ENCODE data around the gene MPP2. TPM values are rescaled to one million over a fixed set of nuclear protein-coding genes. Genes with fewer than 3 reads are reported as not detected.
"Not testable (repeated sequence)": the region's sequence is repeated elsewhere in the genome, so short reads cannot be mapped to it uniquely, and the experiment has no call there.

The MPP2 gene
- total RNA-seq, 1 donor from 2014 or later = 4.6 TPM

DNA sequence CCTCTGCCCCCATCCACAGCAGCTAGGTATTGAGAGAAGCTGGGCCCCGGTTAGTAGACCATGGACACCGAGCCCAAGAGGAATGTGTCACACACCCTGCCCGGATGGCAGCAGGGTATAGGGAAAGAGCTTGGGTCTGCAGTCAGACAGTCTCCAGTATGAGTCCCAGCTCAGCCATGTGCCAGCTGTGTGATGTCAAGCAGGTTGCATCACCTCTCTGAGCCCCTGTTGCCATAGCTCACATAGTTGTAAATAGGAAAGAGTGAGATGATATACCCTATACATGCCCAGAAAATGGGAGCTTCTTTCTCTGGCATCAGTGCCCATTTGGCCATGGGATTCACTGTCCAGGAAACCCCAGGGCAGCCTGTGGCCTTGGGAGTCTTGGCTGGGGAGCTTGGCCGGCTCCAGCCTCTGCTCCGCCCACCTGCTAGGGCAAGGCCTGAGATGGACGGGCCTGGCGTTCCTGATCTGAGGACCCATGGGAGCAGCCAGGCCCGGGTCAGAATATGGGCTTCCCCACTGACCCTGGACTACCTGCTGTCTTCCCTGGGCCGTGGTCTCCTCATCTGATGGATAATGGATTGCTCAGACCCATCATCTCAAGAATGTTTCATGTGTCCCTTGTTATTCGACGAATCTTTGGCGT is 47.1 kb downstream of the MPP2 start:
- DNase-seq (ENCODE audit: low spot score) (peak; percentile 15), ATAC-seq (no peak)
- intact Hi-C loops (cut with DNase I) = no loop called here

DNA sequence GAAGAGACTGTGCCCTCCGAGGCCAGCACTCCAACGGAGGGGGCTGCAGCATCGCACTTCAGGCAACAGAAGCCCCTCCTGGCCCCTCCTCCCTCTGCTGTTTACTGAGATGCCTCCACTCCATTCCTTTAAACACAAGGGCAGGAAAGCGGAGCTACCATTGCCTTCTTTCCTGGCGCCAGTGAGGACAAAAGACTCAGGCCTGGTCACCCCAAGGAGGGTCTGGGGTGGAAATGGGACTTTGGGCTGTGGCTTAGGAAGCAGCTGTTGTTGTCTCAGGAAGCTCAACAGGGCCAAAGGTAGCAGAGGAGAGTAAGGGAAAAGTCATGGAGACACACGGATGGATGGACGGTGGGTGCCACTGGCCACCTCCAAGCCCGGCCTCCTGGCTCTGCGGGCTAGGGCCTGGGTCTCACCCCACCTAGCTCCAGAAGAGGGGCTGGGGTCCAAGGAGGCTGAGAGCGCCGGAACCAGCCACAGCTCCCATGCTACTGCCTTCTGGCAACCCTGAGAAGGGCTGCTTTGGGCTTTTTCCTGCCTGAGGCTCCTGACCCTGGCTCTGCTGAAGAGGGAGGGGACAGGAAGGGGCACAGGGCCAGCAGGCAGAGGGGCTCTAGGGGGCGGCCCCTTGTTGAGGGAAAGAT is 49.3 kb downstream of the MPP2 start:
- ATAC-seq (no peak), DNase-seq (ENCODE audit: low spot score) (no peak)
- intact Hi-C loops (cut with DNase I) = no loop called here

DNA sequence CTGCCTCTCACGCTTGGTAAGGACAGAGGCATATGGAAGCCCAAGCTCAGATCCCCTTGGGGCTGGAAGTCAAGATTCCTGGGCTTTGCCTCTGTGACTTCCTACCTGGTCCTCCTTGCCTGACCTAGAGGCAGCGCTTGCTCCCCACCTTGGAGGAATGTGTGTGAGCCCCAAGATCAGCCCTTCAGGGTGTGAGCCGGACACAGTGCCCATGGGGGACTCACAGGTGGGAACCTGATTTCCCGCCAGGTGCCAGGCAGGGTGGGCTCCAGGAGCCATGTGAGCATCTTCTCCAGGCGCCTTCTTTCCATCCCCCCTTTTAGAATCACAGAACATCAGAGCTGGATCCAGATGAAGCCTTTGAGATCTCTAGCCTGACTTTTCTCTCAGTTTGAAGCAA is 50.2 kb downstream of the MPP2 start:
- DNase-seq (ENCODE audit: low spot score) = no peak
- intact Hi-C loops (cut with DNase I) = no loop called here
- ATAC-seq = no peak

DNA sequence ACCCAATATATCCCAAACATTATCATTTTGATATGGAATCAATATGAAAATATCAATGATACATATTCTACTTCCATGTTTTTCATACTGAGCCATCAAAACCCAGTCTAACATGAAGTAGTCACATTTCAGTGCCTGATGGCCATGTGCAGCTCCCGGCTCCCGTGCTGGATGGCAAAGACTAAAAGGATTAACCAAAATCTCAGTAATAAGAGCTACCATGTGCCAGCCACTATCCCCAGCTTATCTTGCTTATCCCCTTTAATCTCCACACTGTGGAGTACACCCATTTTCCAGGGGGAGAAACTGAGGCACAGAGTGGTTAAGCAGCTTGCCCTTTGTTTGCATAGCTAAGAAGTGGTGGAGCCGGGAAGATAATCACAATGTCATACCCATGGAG is 51.2 kb downstream of the MPP2 start:
- no peak for DNase-seq (ENCODE audit: low spot score)
- no peak for ATAC-seq
- intact Hi-C loops (cut with DNase I) = no loop called here

DNA sequence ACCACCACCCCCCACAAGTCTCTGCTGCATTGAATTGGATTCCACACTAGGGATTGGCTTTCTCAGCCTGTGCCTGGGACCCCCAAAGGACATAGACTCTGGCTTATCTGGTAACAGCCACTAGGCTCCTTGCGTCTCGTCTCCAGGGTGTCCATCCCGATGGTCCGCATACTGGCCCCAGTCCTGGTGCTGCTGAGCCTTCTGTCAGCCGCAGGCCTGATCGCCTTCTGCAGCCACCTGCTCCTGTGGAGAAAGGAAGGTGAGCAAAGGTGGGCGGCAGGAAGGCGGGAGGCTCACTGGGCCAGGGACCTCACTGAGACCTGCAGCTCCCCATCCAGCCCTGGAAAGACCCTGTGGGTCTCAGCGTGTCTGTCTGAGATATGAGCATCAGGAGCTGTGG is 52.3 kb downstream of the MPP2 start:
- intact Hi-C loops (cut with DNase I) = no loop called here
- no peak for ATAC-seq
- no peak for DNase-seq (ENCODE audit: low spot score)

DNA sequence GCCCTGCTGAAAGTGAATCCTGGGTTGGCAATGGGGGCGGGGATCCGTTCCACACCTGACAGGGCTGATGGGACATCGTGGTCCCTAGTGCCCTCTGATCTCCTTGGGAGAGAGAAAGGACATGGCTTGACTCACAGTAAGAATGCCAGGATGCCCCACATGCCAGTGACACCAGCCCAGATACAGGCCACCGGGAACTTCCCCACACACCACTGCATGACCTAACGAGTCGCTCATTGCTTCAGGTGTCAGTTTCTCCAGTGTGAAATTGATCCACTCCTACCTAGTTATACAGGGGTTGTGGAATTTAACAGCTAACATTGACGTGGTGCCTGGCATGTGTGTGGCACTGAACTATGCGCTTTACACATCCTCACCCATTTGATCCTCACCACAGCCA is 52.8 kb downstream of the MPP2 start:
- DNase-seq (ENCODE audit: low spot score) = no peak
- intact Hi-C loops (cut with DNase I) = no loop called here
- no peak for ATAC-seq

DNA sequence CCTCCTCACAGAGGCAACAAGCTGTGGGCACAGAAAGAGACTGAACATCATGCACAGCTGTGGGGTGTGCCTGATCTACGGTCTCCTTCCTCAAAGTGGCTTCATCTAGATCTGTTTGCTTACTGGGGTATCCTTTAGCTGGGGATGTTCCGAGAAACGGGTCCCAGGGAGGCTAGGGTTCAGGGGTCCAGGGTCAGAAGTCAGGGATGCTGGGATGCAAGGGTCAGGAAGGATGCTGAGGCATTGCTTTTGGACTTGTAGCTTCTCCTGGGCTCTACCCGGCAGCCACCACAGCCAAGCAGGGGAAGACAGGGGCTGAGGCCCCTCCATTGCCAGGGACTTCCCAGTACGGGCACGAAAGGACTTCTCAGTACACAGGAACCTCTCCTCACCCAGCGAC is 53.8 kb downstream of the MPP2 start:
- intact Hi-C loops (cut with DNase I) = no loop called here
- DNase-seq (ENCODE audit: low spot score) (no peak), ATAC-seq (no peak)

DNA sequence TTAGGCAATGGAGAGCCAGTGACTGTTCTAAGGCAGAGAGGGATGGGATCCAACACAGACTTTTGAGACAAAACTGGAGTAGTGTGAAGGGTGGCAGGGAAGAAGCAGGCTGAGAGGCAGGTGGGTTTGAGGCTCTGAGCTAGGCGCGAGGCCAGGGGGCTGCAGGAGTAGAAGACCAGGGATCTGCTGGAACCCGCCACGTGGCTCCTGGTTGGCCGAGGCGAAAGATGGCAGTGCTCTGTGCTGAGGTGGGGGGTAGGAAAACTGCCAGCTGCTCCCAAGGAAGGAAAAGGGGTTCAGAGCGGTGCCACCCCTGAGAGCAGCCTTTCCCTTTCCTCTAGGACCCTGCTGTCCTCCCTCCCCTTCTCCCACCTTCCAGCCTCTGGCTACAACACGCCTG is 54.8 kb downstream of the MPP2 start:
- DNase-seq (ENCODE audit: low spot score) = no peak
- ATAC-seq = no peak
- intact Hi-C loops (cut with DNase I) = no loop called here

DNA sequence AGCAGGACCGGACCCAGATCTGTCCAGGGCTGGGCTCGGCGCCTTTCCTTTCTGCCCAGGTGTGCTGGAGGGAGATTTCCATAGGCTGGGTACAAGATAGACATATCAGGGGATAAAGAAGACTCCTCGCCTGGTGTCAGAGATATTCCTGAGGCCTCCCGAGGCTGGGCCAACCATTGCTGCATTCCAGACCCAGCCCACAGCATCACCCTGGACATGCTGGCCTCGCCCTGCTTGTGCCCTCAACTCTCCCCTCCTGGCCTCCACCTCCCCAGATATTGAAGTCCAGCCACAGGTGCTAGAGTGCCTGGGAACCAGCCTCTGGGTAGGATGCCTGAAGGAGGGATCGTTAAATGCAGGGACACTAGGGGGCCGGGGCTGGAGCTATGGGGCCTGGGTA is 58.2 kb downstream of the MPP2 start:
- ATAC-seq = no peak
- DNase-seq (ENCODE audit: low spot score) = no peak
- intact Hi-C loops (cut with DNase I) = no loop called here

DNA sequence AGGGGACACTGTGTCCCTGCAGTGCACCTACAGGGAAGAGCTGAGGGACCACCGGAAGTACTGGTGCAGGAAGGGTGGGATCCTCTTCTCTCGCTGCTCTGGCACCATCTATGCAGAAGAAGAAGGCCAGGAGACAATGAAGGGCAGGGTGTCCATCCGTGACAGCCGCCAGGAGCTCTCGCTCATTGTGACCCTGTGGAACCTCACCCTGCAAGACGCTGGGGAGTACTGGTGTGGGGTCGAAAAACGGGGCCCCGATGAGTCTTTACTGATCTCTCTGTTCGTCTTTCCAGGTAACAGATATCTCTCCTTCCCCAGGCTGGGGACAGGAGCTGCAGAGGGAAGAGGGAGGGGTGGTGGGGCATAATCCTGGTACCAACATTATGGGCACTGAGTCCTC is 58.7 kb downstream of the MPP2 start:
- intact Hi-C loops (cut with DNase I) = no loop called here
- DNase-seq (ENCODE audit: low spot score) (no peak), ATAC-seq (no peak)

DNA sequence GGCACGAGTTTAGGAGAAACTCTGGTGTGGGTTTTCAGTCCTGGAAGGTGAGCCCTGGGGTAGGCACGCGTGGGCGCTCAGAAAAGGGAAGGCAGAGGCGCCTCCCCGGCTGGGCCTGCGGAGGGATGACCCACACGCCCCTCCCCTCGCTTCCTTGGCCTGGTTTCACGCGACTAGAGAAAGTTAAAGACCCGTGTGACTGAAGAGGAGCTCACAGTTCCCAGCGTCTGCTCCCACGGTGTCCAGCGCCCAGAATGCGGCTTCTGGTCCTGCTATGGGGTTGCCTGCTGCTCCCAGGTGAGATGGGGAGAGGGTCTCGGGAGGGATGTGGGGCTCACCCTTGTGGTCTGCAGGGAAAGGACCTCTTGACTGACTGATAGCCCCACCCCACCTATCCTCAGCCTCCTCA is 60.4 kb downstream of the MPP2 start, which contains the start of gene CD300LG:
Gene CD300LG (plus strand): TSS at position 214 of the 409 bp plus-strand sequence. CDS start 41 bp downstream, at position 255.
- DNase-seq (ENCODE audit: low spot score) (no peak), ATAC-seq (peak; percentile 23)
- intact Hi-C loops (cut with DNase I) = no loop called here

DNA sequence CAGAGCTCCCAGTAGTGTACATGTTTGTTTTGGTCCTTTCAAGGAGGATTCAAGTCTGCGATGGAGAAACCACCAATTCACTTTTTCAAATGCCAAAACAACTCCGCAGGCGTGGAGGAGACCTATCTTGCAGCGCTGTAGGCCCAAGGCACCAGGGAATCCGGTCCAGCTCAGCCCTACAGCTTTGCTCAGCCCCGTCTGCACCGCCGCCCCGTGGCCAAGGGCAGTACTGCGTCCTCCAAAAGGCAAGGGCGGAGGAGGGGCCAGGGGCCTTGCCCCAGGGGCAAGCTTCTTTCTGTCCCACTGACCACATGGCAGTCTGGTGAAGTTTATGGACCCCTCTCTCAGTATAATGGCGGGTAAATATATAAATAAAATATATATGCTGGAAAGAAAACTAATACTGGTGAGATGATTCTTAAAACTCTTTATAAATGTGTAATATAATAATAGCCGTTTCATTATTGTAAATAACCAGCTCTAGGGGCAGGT is 61.1 kb downstream of the MPP2 start:
- intact Hi-C loops (cut with DNase I) = no loop called here
- peak; percentile 97 for ATAC-seq
- peak; percentile 90 for DNase-seq (ENCODE audit: low spot score)

DNA sequence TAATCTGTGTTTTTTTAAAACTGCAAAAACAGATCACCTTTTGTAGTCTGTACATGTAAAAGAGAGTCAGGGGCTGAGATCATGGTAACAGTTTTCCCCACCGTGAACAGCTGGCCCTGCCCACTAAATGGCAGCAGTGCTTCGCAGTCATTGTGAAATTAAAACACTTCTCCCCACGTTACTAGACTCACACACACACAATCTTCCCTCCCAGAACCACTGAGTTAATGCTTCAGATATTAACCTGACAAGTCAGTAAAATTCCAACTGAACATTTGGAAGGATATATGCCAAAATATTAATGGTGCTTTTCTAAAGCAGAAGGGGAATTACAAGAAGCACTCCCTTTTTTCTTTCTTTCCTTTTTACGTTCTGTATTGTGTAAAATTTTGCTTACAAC is 61.6 kb downstream of the MPP2 start:
- intact Hi-C loops (cut with DNase I) = no loop called here
- ATAC-seq (no peak), DNase-seq (ENCODE audit: low spot score) (no peak)

DNA sequence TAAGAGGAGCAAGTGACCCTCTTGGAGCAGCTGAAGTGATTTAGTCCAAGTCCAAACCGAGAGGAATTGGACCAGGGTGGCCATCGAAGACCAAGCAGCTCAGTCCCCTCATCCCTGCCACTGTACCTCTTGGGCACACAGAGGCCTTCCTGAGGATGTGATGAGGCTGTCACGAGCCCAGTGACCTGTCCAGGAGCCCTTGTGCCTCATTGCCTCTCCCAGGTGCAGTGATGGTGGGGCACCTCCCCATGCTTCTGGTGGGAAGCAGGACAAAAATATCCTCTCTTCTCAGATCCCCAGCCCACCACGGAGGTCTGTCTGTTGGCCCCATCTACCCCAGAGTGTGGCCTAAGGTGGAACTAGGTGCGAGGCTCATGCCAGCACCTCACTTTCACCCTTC is 63.1 kb downstream of the MPP2 start:
- ATAC-seq (no peak), DNase-seq (ENCODE audit: low spot score) (no peak)
- intact Hi-C loops (cut with DNase I) = no loop called here

DNA sequence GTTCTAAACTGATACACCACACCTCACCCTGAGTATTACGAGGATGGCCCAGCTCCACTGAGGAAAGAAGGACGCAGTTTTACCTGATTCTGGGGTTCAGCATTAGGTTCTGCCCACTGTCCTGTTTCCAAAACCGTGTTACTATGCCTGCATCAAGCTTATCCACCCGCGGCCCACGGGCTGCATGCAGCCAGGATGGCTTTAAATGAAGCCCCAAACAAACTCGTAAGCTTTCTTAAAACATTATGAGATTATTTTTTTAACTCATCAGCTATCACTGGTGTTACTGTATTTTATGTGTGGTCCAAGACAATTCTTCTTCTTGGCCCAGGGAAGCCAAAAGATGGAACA is 64.4 kb downstream of the MPP2 start:
- ATAC-seq (no peak), DNase-seq (ENCODE audit: low spot score) (peak; percentile 26)
- intact Hi-C loops (cut with DNase I) = no loop called here

DNA sequence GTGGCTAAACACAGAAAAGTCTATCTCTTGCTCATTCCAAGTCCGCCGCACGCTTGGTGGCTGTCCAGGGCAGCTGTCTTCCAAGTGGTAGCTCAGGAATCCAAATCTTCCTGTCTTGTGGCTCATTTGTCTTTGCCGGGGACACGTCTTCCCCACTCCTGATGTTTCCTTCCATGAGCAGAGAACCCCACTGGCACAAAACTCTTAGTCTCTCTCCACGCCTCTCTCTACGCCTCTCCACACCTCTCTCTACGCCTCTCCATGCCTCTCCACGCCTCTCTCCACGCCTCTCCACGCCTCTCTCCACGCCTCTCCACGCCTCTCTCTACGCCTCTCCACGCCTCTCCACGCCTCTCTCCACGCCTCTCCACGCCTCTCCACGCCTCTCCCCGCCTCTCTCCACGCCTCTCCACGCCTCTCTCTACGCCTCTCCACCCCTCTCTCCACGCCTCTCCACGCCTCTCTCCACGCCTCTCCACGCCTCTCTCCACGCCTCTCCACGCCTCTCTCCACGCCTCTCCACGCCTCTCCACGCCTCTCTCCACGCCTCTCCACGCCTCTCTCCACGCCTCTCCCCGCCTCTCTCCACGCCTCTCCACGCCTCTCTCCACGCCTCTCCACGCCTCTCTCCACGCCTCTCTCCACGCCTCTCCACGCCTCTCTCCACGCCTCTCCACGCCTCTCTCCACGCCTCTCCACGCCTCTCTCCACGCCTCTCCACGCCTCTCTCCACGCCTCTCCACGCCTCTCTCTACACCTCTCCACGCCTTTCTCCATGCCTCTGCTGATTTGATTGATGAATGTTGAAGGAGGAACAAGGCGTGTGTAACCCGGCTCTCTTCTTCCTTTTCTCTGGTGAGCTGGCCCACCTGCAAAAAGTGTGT is 65.0 kb downstream of the MPP2 start:
- intact Hi-C loops (cut with DNase I); DNase-seq (ENCODE audit: low spot score); ATAC-seq: not testable (repeated sequence)

DNA sequence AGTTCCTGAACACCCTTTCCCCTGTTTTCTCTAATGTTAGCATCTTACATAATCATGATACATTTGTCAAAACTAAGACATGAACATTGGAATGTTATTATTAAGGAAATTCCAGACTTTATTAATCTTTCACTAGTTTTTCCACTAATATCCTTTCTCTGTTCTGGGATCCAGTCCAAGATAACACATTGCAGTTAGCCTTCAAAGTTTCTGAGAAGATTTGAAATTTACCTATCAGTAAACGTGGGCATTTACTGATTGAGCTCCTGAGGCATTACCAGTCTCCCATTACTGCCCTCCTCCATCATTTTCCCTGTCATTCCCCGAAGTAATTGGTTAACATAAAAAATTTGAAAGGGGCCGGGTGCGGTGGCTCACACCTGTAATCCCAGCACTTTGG is 66.1 kb downstream of the MPP2 start:
- DNase-seq (ENCODE audit: low spot score) (no peak), ATAC-seq (no peak)
- intact Hi-C loops (cut with DNase I) = no loop called here

DNA sequence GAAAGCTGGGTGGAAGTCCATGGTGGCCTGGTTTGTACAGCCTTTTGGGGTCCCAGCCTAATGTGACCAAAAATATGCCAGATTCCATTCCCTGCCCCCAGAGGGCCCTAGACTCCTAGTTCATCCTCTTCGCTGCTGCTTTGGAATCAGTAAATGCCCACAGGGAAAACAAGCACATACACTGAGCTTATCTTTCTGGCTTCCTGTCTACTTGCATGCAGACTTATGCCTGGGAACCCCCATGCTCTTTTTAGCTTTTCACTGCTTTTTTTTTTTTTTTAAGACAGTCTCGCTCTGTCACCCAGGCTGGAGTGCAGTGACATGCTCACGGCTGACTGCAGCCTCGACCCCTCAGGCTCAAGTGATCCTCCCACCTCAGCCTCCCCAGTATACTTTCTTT is 66.5 kb downstream of the MPP2 start:
- intact Hi-C loops (cut with DNase I) = no loop called here
- DNase-seq (ENCODE audit: low spot score) (no peak), ATAC-seq (peak; percentile 26)

DNA sequence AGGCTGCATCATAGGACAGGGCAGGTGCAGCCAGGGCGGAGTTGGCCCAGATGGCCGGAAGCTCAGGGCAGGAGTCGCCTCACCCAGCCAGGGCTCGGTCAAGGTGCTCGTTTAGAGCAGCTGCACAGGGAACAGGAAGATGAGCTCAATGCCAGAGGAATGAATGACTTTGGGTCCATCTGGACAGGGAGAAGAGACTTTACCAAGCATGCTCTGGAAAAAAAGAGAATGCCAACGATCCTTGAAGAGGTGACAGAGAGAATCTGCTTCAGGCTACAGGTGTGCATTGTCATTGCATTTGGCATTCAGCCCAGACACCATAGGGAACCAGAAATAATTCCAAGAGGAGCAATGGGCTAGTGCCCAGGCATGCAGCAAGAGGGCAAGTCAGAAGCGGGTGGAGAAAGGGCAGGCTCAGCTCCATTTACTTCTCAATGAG is 67.6 kb downstream of the MPP2 start:
- ATAC-seq = no peak

DNA sequence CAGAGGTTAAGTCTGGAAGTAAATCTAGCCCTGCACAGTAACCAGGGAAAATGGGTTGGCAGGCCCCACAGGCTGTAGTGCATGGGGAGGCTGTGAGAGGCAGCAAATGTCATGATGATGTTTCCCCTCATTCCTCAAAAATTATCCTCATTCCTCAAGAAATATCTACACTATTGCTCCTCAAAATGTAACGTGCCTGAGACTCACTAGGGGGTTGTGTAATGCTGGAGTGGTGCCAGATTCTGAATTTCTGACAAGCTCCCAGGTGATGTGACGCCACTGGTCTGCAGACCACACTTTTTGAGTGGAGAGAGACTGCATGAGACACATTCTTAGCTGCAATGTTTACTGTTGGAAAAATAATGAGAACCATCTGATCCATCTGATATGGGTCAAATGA is 73.2 kb downstream of the MPP2 start:
- intact Hi-C loops (cut with DNase I) = no loop called here
- ATAC-seq (peak; percentile 65), DNase-seq (ENCODE audit: low spot score) (no peak)

More for the DNA sequence above, 67.6 kb downstream of the MPP2 start:
- intact Hi-C loops (cut with DNase I) = no loop called here
- no peak for DNase-seq (ENCODE audit: low spot score)

All from sciatic nerve (tissue), 2 donors.